A204.1 (cell line): ENCODE data around the gene RLN1.
"Not testable (repeated sequence)": the region's sequence is repeated elsewhere in the genome, so short reads cannot be mapped to it uniquely, and the experiment has no call there.

Experiments used
- FAIRE-seq: peaks from 2 replicates; lab custom pipeline; 2012; peaks lifted over from hg19 to GRCh38; lab: Jason Lieb, UNC

The RLN1 gene, protein sequence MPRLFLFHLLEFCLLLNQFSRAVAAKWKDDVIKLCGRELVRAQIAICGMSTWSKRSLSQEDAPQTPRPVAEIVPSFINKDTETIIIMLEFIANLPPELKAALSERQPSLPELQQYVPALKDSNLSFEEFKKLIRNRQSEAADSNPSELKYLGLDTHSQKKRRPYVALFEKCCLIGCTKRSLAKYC

DNA sequence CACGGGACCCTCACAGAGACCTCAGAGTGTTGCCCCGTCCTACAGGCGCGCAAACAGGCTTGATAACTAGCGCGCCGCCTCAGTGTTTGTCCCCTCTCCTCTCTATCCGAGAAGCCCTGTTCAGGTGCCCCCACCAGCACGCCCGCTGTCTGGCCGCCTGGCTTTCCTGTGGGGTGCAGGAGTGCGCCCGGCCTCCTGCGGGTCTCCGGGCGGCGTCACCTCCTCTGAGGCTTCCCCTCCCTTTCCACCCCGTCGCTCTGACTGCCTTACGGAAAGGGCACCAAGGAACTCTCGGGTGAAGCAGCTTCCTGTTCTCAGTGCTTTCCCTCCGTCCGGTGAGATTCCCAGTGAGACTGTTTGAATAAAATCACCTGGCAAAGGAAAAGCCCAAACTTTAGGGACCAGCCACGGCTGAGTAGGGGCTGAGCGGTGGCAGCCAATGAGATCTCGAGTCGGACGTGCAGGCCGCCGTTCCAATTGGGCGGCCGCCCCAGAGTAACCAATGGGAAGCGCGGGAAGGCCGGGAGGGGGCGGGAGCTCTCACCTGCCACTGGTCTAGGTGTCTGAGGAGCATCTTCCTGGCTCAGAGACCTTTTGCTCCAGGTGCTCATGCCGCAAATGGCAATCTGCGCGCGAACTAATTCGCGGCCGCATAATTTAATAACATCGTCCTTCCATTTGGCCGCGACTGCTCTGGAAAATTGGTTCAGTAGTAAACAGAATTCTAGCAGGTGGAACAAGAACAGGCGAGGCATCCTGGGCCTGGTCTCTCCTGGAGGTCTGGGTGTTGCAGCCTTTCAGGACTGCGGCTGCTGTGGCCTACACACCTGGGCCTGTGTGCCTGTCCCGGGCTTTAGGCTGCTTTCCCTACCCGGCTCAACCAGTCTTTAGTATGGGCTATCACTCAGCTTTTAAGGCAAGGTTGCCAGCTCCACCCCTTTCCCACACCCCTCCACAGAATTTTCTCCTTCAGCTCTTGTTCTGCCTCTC lies at the start of gene RLN1:
Gene RLN1, minus strand, starts transcription at position 885 of the 990 bp plus-strand sequence. Its CDS starts 130 bp downstream, at position 755.
- FAIRE-seq = not testable (repeated sequence)

DNA sequence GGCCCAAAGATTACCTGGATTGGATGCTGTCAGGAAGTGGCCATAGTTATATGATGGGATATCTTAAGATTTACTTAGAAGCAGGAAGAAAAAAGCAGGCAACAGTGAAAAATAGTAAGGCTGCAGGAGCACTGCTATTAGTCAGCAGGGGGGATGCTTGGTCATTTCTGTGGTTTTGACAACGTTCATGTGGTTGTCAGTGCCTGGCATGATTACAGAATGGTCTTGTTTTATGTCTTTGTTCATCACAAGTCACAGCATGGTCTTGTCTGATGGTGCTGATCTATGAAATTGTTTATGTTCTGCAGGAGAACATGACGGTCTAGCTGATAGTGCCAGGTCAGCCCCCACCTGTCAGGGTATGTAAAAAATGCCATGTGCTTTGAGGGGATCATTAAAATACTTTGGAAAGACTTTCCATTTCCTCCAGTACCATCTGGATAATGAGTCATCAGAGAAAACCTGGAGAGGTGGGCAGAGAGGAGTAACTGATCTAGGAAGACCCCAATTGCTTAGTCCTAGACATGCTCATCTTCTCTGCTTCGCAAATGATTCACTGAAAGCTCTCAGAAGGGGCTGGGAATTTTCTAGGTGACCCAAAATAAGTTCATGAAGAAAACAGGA lies 49.5 kb upstream of the RLN1 start:
- FAIRE-seq = no peak

DNA sequence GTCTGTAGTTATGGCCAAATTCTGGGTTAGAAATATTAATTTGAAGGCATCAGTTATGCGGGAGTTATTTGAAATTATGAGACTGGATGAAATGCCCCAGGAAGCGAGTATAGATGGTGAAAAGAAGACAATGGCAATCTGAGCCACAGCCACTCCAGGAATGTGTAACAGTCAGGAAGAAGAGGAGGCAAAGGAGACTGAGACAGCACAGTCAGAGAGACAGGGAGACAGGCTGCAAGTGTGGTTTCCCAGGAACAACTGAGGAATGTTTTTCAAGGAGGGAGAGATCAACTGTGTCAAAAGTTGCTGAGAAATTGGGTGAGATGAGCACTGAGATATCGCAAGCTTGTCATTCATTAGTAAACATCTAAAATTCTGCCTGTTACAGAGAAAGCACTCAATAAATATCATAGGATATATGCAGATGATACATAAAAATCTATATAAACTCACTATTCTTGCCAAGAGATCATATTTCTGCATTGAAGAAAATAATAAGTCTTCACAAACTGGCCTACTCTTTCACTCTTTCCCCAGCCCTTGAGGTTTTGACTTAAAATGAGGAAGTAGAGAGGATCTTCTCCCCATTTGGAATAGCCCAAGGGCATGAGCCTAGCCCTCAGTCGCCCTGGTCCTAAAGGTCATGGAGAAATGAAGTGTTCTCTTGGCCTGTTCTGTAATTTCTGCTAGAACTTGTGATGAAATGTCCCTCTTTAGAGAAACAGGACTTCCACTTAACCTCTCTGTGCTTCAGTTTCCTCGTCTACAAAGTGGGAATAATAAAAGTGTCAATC lies 48.5 kb upstream of the RLN1 start:
- no peak for FAIRE-seq

DNA sequence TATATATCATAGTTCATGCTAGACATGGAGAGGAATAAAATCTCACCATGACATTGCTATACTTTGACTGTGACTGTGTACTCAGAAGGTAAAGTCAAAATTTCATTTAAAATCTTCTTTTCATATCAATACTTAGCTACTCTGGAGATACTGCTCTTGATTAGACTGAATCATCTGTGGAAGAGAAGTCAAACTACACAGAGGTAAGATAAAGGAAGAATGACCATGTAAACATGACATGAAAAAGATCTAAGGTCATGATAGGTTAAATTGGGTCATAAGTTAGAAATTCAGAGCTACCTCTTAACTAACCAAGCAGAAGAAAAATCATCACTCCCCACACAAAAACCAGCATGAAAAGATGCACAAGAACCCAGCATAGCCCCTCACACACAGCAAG lies 44.8 kb upstream of the RLN1 start:
- no peak for FAIRE-seq

DNA sequence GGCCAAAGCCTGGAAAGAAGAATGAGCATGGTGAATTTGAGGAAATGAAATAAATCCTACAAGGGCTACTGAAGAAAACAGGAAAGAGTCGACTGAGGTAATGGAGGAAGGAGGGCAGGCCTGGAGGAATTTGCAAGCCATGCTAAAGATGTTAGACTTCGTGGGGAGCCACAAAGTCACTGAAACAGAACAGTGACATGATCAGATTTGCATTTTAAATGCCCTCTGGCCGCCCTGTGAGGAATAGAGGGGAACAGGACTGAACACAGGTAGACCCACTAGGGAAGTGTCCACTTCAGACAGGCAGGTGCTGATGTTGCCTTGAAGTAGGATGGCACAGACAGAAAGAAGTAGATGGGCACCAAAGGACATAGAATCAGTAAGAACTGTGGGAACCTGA lies 42.8 kb upstream of the RLN1 start:
- no peak for FAIRE-seq

DNA sequence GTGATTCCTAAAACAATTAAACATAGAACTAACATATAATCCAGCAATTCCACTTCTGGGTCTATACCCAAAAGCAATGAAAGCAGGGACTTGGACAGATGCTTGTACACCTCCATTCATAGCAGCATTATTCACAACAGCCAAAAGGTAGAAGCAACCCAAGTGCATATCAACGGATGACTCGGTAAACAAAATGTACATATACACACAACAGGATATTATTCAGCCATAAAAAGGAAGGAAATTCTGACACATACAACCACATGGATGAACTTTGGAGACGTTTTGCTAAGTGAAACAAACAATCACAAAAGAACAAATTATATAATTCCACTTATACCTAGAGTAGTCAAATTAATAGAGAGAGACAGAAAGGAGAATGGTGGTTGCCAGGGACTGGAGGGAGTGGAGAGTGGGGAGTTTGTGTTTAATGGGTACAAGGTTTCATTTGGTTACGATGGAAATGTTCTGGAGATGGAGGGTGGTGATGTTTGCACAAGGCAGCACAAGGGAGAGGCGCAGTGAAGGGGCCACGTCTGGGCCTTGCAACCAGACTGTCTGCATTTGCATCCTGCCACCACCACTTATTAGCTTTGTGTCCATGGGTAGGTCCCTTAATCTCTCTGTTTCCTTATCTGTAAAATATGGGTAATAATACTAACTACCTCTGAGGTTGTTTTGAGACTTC lies 36.3 kb upstream of the RLN1 start:
- FAIRE-seq = no peak

DNA sequence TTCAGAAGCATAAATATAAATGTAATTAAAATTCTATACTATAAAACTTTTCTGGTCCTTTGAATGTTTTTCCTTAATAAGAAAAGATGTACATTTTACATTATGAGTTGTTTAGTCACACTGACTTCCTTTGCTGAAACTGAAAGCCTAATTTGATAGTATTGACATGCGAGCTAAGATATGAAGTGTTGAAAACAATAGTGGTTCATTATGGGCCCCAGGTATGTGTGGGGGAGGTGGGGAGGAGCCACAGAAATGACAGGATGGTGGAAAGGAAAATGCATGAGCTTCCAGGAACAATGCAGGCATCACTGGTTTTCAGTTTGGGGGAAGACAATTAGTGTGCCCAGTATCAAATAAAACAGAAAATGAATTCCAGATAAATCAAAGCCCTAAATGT lies 35.4 kb upstream of the RLN1 start:
- FAIRE-seq = no peak

DNA sequence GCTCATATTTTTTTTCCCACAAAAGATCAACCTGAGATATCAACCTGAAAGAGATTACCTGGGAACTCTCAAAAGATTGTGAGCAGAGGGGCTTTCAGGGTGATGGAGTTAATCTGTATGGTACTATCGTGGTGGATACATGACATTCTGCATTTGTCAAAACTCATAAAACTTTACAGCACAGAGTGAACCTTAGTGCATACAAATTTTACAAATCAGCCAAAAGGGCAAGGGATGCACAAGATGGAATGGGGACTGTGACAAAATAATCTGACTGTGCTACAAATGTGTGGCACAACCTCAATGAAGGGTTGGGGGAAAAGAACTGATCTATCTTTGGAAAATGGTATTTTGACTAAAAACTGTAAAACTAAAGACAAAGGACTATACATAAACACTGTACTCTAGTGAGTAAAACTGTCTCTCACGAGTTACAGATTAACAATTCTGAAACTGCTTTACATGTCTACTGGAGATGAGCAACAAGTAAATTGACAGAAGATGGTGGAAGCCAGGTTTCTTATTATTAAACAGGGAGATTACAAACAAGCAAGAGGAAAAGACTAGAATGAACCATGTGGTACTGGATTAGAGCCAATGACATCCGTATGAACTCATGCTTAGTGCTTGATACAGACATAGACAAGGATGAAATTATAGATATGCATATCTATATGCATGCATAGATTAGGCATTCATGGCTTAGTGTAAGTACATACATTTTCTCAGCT lies 24.8 kb upstream of the RLN1 start:
- FAIRE-seq = no peak

DNA sequence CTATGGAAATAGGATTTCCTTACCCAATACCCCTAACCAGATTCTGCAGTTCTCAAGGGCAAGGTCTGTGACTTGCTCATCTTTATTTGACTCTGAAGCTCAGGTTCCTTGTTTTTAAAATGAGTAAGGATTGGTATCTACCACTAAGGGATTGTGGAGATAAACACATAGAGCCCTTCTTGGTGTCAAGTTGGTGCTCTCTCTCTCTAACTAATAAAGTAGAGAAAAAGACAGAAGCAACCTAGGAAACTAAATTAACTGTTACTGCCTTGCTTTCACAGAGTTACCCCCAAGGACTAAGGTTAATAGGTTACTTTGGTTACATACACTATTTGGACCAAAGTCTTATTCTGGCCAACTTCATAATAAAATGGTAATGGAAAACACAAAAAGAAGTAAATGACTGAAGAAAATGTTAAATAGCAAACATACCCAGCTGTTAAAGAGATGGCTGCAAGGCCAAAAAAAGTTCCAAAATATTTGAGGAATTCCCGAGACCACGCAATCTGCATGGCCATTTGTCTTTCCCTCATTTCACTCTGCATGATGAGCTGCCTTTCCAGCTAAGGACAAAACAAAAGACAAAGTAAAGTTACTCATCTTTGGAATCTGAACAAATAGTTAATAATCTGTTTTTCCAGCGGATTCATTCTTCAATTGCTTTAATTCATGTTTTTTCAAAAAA lies 21.8 kb upstream of the RLN1 start:
- FAIRE-seq = no peak

DNA sequence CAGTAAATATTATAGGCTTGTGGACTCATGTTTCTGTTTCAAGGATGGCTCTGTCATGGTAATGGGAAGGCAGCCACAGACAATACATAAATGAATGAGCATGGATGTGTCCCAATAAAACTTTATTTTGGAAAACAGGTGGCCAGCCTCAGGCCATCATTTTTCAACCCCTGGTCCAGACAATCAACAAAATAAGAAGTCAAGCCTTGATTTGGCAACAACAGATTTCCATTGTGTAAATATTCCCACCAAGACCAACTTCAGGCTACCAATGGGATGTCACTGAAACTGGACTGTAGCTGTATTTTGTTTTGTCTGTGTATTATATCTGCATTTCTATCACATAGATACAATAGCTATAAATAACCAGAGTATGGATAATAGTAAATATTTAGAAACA lies 20.7 kb upstream of the RLN1 start:
- FAIRE-seq = no peak

DNA sequence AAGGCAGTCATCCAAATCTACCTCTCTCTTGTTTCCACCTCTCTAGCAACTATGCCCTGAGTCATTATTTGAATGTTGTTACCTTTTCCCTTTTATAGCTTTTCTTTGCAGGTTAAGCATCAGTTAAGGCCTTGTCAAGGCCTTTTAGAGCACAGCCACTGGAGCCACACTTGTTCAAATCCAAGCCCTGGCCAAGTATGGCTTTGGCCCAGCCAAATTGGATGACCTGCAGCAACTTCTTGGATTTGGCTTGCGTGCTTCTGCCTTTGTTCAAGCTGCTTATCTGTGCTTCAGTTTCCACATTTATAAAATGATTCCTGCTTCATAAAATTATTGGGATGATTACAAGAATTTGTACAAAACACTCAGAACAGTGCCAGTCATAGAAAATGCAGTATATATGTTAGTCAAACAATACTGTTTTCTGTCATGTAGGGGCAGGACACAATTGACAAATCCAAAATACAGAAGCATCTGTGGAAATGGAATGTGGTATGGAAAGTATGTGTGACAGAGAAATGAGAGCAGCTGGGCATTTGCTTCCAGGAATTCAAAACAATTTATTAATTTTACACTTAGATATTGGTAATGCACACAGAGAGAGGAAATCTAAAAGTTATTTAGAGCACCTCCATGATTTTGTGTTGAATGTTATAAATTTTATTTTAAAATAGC lies 17.9 kb upstream of the RLN1 start:
- no peak for FAIRE-seq

DNA sequence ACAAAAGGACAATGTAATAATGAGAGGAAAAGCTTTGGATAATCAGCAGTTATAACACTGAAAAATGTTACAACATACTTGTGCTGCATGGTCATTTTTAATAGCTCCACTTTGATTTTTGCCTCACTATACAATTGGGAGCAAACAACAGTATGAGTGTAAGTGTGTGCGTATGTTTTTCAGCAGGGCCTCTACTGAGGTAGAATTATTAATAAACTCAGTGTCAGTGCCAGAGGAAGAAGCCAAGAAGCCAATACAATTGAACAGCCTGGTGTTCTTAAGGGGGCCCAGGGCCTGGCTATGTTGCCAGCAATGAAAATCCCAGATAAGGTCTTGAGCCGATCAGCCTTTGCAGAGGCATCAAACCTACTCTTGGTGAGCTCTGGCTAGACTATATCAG lies 16.1 kb upstream of the RLN1 start:
- no peak for FAIRE-seq

DNA sequence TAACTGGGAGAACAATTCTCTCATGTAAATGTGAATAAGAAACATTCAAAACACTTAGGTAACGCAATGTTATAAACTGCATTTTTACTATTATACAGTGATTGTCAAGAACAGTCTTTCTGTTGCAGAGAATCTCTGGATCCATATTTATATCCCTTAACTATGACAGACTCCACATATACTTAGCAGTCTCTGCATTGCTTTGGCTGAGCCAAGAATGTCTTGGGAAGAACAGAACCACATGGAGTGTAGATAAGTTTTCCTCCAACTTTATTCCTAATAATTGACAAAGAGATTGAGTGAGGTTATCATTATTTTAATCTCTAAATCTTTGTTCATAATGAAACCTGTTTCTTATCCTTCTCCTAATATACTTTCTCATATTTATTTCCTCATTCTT lies 15.6 kb upstream of the RLN1 start:
- no peak for FAIRE-seq

DNA sequence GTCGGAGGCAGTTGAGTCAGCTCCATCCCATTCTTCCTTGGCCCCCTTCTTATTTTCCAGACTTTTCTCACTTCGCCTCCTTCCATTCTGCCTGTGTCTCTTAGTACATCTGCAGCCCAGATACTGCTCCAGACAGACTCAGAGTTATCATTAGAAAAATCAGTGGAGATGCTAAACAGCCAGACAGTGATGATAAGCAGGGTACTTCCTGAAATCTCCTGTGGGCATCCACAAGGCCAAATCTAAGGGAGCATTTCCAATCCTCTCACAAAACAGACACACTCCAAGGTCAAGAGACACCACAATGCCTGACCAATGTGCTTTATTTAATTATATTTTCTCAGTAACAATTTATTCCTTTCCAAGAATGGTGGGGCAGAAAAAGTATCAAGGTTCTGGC lies 14.5 kb upstream of the RLN1 start:
- FAIRE-seq = no peak

DNA sequence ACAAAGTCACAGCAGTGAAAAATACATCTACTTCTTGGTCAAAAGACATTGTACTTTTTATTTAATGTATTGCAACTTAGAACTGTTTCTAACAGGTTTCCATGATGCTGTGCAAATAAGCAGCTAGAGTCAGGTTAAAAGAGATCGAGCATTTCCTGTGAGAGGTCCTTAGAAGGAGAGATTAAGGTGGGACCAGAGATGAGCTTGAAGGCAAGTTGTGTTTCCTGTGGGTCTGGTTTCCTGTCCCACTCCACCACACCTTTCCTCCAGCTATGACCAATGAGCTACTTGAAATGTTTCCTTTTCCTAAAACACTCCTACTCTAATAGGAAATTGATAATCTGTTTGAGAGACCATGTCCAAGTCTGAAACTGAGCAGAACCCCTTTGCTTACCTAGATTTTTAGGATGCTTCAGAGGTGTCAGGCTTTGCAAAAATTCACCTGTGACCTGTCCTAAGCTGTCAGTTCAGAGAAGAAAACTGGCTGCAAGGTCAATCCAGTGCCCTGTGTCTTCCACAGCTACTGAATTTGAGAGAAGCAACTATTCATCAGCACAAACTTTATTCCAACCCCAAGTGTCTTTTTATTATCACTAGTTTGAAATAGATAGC lies 13.1 kb upstream of the RLN1 start:
- no peak for FAIRE-seq

DNA sequence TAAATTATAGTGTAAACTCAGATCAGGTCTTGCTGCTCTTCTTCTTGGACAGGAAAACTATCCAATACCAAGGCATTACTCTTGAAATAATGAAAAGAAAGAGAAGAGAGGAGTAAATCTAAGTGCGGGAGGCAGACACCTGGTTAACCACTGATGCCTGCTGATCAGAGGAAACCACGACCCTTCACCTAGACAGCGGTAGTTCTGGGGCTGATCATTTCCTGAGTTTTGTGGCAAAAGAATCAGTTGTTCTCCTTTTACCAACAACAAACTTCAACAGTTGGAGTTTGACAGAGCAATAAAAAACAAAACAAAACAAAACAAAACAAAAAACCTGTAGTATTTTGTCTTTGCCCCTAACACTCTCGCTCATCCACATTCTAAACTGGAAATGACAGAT lies 3.0 kb downstream of the RLN1 start:
- no peak for FAIRE-seq

DNA sequence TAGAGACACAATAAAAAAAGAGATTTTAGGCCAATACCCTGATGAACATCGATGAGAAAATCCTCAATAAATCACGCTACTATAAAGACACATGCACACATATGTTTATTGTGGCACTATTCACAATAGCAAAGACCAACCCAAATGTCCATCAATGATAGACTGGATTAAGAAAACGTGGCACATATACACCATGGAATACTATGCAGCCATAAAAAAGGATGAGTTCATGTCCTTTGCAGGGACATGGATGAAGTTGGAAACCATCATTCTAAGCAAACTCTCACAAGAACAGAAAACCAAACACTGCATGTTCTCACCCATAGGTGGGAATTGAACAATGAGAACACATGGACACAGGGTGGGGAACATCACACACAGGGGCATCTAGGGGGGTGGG lies 8.4 kb downstream of the RLN1 start:
- FAIRE-seq = not testable (repeated sequence)

DNA sequence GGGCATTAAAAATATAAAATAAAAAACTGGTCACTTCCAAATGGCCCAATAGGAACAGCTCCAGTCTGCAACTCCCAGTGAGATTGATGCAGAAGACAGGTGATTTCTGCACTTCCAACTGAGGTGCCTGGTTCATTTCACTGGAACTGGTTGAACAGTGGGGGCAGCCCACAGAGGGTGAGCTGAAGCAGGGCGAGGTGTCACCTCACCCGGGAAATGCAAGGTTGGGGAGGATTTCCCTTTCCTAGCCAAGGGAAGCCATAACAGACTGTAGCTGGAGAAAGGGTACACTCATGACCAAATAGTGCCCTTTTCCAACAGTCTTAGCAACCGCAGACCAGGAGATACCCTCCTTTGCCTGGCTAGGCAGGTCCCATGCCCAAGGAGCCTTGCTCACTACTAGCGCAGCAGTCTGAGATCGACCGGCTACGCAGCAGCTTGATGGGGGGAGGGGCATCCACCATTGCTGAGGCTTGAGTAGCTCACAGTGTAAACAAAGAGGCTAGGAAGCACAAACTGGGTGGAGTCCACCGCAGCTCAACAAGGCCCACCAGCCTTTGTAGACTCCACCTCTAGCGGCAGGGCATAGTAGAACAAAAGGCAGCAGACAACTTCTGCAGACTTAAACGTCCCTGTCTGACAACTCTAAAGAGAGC lies 12.7 kb downstream of the RLN1 start:
- FAIRE-seq = no peak

DNA sequence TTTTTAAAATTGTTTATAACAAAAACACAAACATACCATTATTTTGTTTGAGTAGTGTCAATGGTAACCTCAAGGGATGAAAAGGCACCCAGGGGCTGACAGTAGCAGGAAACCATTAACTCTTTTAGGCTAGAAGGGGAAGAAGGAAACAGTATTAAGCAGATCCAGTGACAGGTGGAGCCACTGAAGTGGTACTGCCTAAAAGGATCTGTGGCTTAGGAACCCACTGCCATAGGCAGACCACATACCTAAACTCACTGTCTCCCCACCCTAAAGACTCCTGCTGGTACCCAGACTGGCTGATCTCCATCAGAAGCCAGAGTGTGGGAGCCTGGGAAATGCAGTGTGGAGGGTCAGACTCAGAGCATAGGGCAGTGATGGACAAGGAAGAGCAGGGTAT lies 13.5 kb downstream of the RLN1 start:
- no peak for FAIRE-seq
